HG03342 (cell line): ENCODE results near the gene DNAJC24.
A peak's percentile ranks its signal among the peaks of the same experiment; 100 is the strongest.
"Not testable (repeated sequence)": the region's sequence is repeated elsewhere in the genome, so short reads cannot be mapped to it uniquely, and the experiment has no call there.

Source experiments
- ATAC-seq: cut with Tn5 transposase; IDR thresholded peaks from one replicate; pipeline ENCODE4 v1.9.1; 2021; ENCODE audit warnings: mild to moderate bottlenecking, moderate library complexity; ENCODE audit not compliant: unreplicated experiment

Gene DNAJC24, protein sequence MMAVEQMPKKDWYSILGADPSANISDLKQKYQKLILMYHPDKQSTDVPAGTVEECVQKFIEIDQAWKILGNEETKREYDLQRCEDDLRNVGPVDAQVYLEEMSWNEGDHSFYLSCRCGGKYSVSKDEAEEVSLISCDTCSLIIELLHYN

DNA sequence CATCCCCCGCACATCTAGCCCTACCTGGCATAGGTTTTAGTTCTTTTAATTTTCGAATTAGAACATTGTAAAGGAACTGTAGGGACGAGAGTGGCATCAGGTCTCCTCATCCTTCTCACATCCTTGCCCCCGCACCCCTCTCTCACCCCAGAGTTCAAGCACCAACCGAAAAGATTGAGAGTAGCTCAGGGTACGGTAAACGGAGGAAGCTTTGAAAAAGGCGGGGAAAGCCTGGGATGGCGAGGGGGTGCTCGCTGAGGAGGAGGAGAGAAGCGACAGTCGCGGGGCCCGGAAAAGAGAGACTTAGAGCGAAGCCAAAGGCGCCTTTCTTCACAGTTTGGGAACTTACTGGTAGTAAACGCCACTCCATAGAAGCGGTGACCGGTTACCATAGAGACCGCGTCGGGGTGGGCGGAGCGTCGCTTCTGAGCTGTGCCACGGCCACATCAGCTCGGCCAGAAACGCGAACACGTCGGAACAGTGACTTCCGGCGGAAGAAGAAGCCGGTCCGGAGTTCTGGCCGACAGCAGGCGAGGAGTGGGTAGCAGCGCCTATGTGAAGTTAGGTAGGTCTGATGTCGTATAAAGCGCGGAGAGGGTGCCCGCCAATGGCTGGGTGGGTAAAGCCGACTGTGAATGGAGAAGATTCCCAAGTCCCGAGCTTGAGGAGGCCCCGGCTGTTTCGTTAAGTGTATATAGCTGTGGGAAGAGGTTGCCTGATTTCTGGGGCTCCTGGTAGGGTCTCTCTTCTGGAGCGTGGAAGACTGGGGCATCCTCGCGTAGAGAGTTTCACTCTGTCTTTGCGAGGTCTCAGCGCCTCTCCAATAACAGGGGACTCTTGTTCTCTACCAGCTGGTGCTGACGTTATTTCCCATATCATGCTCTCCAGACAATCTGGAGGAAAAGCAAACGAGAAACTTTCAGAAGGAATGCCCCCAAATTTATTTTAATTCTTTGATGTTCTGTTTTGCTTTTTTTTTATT, at the start of gene DNAJC24, which contains the start of gene DCDC1:
TSS of gene DNAJC24 (plus strand) at position 513 of the 982 bp plus-strand sequence. CDS start 889 bp downstream, outside the sequence.
TSS of gene DCDC1 (minus strand) at position 392 of the 982 bp plus-strand sequence. CDS start 41,459 bp downstream, outside the sequence.
- peak; percentile 98 for ATAC-seq

DNA sequence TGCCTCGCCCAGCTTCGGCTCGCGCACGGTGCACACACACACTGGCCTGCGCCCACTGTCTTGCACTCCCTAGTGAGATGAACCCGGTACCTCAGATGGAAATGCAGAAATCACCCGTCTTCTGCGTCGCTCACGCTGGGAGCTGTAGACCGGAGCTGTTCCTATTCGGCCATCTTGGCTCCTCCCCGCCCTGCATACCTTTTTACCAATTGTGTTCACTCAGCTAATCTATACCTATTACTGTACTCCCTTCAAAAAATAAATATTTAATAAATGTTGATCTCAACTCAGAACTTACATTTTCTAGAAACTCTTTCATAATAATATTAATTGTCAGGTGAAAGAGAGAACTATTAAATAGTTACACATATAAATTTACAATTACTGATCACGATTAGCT, 48.2 kb upstream of the DNAJC24 start:
- not testable (repeated sequence) for ATAC-seq

DNA sequence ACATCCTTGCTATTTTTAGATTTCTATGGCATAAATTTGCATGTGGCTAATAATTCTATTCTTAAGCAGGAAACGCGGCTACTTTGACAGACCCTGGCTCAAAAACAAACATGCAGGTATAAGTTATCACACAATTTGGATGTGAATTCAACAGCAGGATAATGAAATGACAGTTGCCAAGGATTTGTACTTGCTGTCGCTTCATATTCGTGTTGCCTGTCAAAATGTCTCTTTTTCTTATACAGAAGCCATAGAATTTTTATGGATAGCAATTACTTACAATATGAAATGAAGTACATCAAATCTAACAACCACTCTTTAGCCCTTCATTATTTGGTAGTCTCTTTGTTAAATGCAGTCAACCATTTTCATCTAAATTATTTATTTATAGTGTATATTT, 46.5 kb upstream of the DNAJC24 start:
- ATAC-seq = no peak

DNA sequence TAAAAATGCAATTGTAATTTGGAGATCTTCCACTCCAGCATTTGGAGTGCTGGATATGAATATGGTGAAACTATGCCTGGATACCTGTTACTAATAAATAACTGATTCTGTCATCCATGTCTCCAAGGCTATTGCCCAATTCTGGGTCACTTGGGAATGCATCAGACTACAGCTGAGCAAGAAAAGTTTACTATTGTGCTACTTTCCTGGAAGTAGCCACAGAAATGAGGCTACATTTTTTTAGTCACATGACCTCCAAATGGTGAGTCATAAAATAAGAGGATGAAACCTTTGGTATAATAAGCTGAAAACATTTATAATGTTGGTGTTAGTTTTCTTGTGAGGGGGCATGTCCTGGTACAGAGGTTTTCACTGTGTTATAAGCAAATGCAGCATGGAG, 44.5 kb upstream of the DNAJC24 start:
- no peak for ATAC-seq

DNA sequence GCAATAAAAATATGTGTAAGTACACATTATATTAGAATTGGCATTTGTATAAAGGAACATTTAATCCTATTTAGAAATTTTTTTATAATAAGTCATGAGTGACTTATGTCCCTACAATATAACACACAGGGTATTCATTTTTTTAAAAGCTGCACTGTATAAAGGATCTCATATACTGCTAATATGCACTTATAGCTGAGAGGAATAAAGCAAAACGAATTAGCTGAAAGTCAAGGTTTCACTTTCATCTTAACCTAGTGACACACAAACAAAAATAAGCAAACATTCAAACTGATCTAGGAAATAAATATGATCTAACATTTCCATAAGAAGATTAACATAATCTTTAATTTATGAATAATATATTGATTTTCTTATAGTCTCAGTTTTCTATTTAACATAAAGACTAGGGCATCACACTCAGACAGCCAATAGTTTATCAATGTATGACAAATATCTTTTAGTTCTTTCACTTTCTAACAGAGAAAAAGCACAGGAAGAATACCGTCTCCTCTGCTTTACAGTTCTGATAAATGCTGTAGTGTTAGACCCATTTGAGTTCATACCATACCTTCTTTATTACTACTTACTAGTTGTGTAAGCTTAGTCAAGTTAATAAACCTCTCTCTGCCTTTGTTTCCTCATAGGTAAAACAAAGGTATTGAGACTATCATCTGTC, 43.1 kb upstream of the DNAJC24 start:
- ATAC-seq = peak; percentile 79

DNA sequence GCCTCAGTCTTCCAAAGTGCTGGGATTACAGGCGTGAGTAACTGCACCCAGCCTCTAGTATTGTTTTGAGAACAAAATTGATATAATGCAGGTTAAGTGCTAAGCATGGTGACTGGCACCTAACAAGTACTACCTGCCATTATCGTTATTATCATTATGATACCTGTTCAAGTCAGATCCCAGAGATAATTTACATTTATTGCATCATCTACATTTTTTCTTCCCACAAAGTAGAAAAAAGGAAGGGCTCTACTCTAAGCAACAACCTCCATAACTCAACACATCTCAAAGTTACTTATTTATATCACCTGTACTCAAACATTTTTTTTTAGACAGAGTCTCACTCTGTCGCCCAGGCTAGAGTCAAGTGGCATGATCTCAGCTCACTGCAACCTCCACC, 42.2 kb upstream of the DNAJC24 start:
- ATAC-seq = no peak

- no peak for ATAC-seq
Observed at GRCh38 chr11:31328697-31329096, 41.0 kb upstream of the DNAJC24 start.

GRCh38 chr11:31337806-31338205, 31.9 kb upstream of the DNAJC24 start:
- no peak for ATAC-seq

GRCh38 chr11:31340903-31341572, 28.6 kb upstream of the DNAJC24 start:
- ATAC-seq = no peak

DNA sequence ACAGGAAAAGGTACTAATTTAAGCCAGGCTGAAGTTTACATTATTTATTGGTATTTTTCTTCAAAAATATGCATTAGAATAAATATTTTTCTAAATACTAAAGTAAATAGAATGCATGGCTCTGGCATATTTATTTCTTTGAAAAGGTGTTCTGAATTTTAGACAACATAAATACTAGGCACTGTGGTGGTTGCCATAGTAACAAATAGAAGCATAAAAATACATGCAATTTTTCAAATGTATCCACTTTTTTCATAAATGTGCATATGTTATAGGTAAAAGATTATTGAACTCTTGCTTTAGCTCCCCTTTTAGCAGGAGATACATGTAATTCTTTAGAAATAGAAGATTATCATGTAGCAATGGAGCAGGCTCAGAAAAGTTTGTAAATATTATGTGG, 18.5 kb upstream of the DNAJC24 start:
- ATAC-seq = no peak

DNA sequence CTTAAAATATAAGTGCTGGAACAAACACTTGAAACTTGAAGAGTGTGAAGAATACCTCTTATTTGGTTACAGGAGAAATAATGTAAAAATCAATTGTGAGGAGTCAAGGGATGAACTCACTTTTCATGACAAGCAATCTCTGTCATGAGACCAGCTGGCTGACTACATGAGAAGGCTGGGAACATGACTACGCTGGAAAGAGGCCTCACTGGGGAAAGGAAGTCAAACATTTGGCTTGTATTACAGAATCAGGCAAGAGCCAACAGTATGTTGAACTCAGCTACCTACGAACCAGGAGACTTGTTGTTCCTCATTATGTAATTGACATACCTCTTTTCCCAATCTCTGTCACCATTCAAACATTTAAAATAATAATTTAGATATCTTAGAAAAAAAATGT, 14.5 kb upstream of the DNAJC24 start:
- no peak for ATAC-seq

DNA sequence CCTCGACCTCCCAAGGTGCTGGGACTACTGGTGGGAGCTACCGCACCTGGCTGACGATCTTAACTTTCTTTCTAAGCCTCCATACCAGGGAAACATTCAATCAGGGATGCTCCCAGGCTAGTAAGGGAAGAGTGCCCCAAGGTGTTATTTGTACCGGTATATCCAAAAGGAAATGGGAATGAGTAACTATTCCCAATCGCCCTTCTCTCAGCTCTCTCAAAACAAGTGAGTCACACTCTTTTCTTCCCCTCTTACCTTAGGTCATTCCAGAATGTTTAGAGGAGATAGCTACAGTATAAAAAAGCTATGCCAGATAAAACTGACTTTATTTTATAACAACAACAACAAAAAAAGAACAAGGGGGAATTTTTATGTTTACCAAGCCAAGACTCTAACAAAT, 13.8 kb upstream of the DNAJC24 start:
- no peak for ATAC-seq

DNA sequence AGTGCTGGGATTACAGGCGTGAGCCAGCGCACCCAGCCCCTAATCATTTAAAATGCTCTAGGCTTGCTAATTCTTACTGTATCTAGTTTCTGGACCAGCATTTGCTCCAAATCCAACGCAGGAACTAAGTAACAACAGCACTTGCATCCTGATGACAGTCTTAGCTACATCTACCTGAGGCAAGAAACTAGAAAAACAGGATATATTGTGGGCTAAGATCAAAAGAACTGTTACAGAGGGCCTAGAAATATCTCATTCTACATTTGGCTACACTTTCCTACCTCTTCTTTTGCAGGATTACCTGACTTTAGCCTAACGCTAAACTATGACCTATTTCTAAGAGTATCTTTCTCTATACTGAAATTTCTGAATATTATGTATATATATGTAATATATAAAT, 7.9 kb upstream of the DNAJC24 start:
- no peak for ATAC-seq

GRCh38 chr11:31366795-31367194, 2.9 kb upstream of the DNAJC24 start:
- no peak for ATAC-seq

- ATAC-seq = no peak
Observed at GRCh38 chr11:31375879-31376278, 6.2 kb downstream of the DNAJC24 start.

- ATAC-seq = no peak
Observed at GRCh38 chr11:31383116-31383515, 13.5 kb downstream of the DNAJC24 start.

DNA sequence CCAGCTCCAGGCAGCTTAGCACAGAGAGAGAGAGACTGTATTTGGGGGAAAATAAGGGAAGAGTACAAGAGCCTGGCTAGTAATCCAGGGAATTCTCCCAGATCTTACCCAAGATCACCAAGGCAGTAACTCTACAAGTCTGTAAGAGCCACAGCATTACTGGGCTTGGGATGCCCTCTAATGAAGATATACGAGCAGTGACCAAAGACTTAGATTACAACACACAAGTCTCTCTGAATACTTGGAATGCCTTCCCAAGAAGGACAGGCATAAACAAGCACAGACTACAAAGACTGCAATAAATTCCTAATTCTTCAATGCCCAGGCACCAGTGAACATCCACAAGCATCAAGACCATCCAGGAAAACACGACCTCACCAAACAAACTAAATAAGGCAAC, 17.7 kb downstream of the DNAJC24 start:
- no peak for ATAC-seq

GRCh38 chr11:31397239-31397834, 27.7 kb downstream of the DNAJC24 start:
- ATAC-seq = no peak

DNA sequence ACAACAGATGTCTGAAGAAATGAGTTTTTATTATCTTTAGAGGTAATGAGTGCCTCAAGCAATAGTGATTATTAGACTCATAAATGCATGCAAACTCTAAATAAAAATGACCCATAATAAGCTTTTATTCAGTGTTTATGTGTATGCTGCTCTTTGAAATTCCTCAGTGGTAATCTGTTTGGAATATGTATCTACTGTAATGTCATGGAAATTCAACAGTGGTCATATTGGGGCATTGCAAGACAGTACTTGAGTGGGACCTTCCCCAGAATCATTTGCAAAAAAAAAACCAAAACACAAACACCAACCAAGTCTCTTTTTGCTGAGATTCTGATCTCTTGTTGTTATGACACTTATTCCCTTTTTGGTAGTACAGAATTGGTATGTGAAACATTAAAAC, 35.0 kb downstream of the DNAJC24 start:
- ATAC-seq = no peak

DNA sequence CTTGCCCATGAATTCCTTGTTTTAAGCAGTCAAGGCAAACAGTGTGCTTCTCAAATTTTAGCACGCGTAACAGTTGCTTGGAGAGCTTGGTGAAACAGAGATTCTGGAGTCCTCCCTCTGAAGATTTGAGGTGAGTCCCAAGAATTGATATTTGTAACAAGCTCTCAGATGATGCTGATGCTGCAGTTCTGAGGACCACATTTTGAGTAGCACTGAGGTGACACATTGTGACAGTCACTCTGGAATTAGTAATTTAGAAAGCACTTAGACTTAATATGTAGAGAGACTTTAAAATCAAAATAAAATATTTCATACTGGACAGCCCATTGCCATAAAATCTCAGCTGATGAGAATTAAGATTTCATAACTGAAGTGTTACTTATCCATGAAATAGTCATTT, 38.5 kb downstream of the DNAJC24 start:
- ATAC-seq = no peak

DNA sequence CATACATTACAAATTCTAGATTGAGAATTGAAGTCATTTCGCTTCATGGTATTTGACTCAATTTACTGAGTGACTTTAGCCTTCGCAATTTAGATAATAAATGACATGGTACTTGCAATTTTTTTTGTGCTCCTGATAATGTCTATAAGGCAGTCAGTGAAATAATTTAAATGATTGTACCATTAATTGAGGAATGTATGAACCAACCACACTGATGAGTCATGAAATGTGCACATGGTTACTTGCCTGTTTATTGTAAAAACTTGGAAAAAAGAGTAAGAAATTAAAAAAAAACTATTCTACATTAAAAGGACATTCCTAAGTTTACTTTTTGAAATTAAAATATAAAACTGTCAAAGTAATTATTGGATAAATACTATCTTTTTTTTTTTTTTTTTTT, 43.3 kb downstream of the DNAJC24 start:
- no peak for ATAC-seq
